ENCODE data around the gene NEB.

GRCh38 chr2:151498178-151498577 lies 236.1 kb downstream of the NEB start:
- TF ChIP-seq CTCF (conservative IDR thresholded peaks at IDR 0.05; ENCODE audit: low read depth, low read length), result no peak
- no peak for TF ChIP-seq EZH2 (IDR thresholded peaks at IDR 0.05; ENCODE audit: low read length, unreplicated experiment)
- no peak for TF ChIP-seq EZH2phosphoT487 (IDR thresholded peaks at IDR 0.05; ENCODE audit: borderline replicate concordance, low read length)
